T-helper 1 cell (primary cell): ENCODE measurements around the gene ASTL.

Source experiments
- DNase-seq, 5 donors: peaks; one replicate each; pipeline ENCODE4 v3.0.0-alpha.2; 2012 to 2020

Gene ASTL

GRCh38 chr2:96159084-96159830, 21.0 kb upstream of the ASTL start:
- peak in 1 of 5 donors; percentile 57 for DNase-seq

DNA sequence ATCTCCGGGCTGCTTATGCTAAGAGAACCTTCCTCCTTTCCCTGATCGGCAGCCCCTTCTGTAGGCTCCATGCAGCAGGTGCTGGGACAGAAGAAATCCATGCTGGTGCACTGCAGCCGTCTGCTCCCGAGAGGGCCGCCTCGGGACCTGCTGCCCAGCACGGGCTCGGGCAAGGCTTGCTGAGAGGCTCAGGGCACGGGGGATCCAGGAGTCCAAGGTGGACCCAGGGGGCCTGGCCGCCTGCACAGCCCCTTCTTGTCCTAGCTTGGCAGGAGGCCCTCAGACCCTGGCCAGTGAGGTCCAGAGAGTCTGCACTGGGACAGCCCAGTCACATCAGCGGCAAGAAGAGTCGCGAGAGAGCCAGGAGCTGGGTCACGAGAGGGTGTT, 20.2 kb upstream of the ASTL start:
- no peak for DNase-seq

DNA sequence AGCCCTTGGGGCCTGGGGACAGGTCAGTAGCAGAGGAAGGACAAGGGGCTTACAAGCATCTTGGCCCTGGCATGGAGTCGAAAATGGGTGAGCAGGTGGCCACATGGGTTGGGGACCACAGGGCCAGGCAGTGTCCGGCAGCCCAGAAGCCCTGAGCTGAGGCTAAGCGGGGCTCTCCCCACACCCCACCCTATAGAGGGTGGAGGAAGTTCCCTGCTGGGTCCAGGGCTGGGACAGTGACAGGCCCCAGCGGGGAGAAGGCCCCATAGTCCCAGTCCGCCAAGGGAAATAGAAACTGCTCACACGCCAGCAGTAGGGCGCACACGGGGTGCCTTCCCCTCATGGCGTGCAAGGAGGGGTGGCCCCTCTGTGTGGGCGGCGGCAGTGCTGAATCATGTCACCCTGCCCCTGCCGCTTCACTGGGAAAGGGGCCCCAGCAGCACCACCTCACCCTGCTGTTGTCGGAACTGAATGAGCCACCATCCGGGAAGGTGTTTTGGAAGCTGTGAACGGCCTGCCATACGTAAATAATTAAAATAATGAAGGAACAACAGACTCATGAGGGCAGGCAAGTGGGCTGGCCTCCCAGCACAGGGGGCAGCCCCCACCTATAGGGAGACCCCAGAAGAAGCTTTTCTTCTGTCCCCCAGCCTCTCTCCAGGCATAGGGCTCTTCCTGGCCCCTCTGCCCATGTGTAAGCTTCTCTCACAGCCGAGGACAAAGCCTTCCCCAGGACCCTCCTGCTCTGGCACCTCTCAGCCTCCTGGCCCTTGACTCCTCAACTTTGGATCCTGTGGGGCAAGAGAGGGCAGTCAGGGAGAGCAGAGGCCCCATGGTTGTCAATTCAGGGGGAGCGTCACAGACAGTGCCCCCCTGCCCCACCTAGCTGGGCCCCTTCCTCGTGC, 19.6 kb upstream of the ASTL start:
- DNase-seq: peak in 3 of 5 donors; percentile 49 to 86 (median 51)

- no peak for DNase-seq
These were observed 18.8 kb upstream of the ASTL start for GRCh38 chr2:96156926-96157648.

GRCh38 chr2:96156011-96156820, 17.9 kb upstream of the ASTL start:
- DNase-seq: peak in 1 of 5 donors; percentile 43

GRCh38 chr2:96154506-96155380, 16.4 kb upstream of the ASTL start:
- no peak for DNase-seq

- DNase-seq: no peak
These were observed 15.7 kb upstream of the ASTL start for GRCh38 chr2:96153991-96154431.

DNA sequence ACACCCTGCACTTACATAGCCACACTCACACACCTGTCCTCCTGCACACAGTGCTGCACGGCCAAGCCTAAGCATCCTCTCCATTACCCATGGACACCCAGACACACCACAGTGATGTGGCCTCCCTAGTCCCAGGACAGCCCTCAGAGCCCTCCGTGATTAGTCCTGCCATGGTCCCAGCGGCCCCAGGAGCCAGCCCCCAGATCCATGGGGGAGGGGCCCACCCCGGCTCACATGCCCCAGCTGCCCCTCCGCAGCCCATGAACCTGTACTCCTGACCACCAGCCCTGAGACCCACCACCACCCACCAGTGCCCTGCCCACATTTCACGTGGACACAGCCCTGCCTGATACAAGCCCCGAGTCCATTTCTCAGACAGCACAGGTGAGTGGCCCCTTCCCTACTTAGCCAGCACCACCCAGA, 15.0 kb upstream of the ASTL start:
- DNase-seq: no peak

GRCh38 chr2:96152304-96153161, 14.2 kb upstream of the ASTL start:
- no peak for DNase-seq

DNA sequence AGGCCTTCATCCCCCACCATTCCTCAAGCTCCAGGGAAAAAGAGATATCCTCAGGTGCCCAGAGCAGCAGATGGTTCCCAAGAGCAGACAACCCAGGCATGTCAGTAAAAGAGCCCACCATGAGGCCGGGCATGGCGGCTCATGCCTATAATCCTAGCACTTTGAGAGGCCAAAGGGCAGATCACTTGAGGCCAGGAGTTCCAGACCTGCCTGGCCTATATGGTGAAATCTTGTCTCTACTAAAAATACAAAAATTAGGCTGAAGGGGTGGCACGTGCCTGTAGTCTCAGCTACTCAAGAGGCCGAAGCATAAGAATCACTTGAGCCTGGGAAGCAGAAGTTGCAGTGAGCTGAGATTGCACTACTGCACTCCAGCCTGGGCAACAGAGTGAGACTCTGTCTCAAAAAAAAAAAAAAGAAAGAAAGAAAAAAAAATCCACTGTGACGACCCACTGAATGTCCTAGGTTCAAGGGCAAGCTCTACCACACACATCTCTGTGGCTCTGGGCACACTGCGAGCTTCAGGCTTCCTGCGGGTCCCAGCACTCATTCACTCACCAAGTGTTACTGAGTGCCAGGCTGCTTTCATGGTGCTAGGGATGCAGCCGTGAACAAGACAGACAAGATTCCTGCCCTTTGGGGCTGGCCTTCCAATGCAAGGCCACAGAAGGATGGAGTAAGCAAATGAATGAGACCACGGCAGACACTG, 13.4 kb upstream of the ASTL start:
- DNase-seq: no peak

GRCh38 chr2:96150791-96151594, 12.7 kb upstream of the ASTL start:
- no peak for DNase-seq

DNA sequence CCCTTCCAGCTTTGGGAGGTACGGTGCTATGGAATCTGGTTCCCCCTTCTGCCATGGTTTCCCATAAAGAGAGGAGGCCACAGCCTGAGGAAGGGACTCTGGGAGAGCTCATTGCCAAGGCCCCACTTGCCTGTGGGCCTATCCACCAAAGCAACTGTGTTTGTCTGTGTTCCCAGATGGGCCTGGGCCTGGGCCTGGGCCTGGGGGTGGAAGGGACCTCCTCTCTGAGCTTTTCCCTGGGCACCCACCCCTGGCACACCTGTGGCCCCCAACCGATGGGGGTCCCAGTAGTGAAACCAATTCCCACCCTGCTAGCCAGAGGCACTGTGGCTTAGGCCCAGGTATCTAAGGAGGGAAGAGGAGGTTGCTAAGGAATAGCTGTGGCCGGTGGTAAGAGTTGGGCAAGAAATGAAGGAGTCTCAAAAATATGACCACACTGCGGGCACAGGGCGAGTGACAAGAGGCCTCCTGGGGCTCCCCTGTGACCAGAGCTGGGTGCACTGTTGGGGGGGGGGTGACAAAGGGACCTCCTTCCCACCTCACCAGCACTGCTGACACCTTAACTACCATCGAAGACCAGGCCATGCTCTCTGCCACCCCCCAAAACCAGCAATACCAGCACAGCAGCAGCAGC, 11.8 kb upstream of the ASTL start:
- no peak for DNase-seq

GRCh38 chr2:96148410-96149217, 10.3 kb upstream of the ASTL start:
- DNase-seq: peak; percentile 96 to 97 (median 97)

- DNase-seq: peak in 2 of 5 donors; percentile 17 to 32
These were observed 9.4 kb upstream of the ASTL start for GRCh38 chr2:96147593-96148201.

GRCh38 chr2:96146881-96147592, 8.7 kb upstream of the ASTL start:
- peak in 3 of 5 donors; percentile 22 to 30 (median 29) for DNase-seq
